ENCODE data around the gene PKNOX2.

Gene PKNOX2

DNA sequence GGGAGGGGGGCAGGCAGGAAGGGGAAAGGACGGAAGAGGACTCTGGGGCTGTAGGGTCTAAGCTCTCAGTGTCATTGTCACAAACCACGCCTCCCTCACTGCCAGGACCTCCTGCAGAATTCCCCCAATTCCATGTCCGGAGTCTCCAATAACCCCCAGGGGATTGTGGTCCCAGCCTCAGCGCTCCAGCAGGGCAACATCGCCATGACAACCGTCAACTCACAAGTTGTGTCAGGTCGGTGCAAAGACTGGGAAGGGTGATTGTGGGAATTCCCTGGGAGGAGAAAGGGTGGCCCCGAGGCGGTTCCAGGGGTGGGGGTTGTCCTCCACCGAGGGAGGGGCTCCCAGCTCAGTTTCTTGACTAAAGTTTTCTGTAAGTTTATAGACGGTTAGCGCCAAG is 245.5 kb downstream of the PKNOX2 start:
- DNase-seq (ENCODE audit: low read depth): no peak

- DNase-seq (ENCODE audit: low read depth): no peak
Observed at GRCh38 chr11:125412177-125412496, 247.6 kb downstream of the PKNOX2 start.

- no peak for DNase-seq (ENCODE audit: low read depth)
Observed at GRCh38 chr11:125412509-125412908, 248.0 kb downstream of the PKNOX2 start.

DNA sequence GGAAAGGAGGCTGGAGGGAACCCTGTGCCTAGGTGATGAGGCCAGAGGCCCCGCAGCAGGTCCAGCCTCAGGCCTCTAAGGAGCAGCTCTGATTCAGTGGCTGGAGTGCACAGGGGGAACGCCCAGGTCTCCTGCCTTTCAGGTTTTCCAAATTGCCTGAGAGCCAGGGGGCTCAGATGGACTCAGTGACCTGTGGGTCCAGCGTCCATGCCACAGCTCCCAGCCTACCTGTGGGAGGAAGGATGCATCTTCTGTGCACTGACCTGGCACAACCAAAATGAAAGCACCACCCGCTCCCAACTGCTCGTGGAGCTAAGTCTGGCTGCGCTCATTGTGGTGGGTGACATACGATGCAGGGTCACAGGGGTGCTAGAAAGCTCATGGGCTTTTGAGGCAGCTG is 248.7 kb downstream of the PKNOX2 start:
- DNase-seq (ENCODE audit: low read depth): no peak

DNA sequence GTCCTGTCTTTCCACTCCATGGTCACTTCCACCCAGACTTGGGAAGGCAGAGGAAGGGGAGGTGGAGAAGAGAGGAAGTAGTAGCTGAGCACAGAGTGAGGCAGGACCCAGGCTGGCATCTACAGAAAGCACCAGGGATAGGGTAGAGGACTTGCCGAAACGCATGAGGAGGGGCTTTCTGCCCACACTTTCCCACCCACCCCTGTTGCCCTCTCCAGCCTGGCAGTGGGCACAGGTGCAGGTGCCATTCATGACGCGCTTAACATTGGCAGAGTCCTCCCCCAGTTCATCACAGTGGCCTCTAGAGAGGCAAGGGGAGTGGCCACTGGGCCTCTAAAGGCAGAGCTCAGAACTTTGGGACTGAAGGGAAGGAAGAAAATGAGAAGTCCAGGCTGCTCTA is 249.6 kb downstream of the PKNOX2 start:
- DNase-seq (ENCODE audit: low read depth): no peak

DNA sequence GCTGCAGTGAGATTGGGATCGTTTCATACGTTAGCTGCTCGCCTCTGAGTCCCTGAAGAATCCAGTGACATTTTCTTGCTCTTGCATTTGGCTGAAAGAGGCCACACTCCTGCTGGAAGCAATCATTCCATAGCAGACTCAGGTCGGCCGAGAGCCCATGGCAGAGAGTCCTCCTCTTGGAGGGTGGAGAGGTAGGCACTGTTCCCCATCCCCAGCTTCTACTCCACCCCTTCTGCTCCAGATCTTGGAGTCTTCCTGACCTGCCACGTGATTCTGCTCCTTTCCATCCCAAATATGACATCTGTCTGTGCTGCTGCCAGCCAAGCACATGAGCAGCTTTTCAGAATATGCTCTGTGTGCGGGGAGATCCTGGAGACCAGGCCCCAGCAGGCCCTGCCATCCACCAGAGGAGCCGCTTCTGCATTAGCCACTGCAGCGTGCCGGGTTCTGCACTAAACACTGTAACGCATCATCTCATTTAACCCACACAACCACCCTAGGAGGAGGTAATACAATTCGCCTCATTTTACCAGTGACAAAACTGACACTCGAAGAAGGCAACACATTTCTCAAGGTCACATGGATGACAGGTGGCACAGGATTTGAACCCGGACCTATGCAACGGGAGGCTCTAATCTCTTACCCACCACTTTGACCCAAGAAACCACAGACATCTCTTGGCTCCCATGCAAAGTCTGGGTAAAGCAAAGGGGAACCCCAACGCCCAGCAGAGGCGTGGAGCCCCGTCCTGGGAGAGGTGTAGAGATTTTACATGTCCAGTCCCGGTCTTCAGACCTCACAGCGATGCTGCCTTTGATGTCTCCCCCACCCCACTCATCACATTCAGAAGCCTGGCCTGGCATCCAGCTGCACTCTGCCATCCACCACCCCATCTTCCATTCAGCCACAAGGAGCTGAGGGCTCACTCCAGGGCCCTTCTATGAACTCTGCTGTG is 252.7 kb downstream of the PKNOX2 start:
- DNase-seq (ENCODE audit: low read depth): no peak

DNA sequence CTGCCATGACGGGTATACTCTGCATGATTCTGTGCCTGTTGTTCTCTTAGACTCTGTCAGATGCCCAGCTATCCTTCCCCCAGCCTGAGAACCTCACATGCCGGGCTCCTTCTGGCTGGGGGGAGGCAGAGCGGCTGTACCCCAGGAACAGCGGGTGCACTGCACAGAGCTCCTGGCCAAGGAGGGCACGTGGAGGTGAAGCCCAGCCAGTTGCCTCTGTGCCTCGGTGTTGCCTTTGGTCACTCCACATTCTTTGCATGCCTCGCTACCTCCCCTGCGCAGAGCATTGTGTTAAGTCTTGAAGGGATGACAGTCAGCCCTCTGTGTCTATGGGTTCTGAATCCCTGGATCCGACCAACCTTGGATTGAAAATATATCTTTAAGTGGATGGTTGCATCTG is 253.8 kb downstream of the PKNOX2 start:
- DNase-seq (ENCODE audit: low read depth): no peak

- DNase-seq (ENCODE audit: low read depth): no peak
Observed at GRCh38 chr11:125422681-125423080, 258.1 kb downstream of the PKNOX2 start.

DNA sequence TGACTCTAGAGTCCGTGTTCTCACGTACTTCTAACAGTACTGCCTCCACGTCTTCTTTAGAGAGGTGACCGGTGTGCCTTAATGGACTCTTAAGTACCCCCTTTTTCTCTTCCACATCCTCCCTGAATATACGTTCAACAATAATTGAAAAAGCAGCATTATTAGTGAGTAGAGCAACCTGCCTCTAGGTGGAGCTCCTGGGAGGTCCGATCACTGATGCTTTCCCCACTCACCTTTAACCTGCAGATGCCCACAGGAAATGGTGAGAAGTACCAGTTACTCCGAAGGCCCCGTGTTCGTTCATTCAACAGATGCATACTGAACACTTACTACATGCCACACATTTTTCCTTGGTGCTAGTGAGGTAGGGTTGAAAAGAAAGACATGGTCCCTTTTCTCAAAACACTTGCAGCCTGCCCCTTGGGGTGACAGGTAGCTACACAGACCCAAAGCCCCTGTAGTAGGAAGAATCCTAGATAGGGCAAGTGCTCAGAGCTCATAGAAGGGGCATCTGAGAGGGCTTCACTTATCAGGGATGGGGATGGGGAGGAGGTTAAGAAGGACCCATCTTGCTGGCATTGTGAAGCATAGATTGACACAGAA is 258.8 kb downstream of the PKNOX2 start:
- DNase-seq (ENCODE audit: low read depth): no peak

- DNase-seq (ENCODE audit: low read depth): no peak
Observed at GRCh38 chr11:125425601-125426000, 261.1 kb downstream of the PKNOX2 start.

GRCh38 chr11:125426818-125427528 is 262.4 kb downstream of the PKNOX2 start:
- no peak for DNase-seq (ENCODE audit: low read depth)

- DNase-seq (ENCODE audit: low read depth): no peak
Observed at GRCh38 chr11:125428486-125429173, 264.1 kb downstream of the PKNOX2 start.

DNA sequence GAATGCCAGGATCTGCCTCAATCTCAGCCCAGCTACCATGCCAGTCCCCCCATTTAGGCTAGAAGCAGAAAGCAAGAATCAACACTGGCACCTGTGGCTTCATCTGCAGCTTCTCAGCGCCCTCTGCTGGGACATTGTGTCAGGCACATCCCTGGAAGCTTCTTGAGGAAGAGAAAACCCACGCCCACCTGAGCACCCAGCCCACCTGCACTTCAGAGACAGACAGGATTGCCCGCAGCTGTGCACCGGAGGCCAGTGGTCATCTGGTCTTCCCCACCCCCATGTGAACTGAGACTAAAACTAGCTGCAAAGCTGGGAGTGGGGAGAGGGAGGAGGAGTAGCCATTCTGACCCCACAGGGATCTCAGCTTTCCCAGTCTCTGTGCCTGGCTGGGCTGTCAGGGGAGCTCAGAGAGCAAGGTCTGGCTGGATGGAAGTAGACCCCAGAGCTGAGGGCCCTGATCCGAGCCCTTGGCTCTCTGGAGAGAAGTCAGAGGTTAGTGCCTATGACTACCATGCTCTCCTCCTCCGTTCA is 264.7 kb downstream of the PKNOX2 start:
- DNase-seq (ENCODE audit: low read depth): no peak

DNA sequence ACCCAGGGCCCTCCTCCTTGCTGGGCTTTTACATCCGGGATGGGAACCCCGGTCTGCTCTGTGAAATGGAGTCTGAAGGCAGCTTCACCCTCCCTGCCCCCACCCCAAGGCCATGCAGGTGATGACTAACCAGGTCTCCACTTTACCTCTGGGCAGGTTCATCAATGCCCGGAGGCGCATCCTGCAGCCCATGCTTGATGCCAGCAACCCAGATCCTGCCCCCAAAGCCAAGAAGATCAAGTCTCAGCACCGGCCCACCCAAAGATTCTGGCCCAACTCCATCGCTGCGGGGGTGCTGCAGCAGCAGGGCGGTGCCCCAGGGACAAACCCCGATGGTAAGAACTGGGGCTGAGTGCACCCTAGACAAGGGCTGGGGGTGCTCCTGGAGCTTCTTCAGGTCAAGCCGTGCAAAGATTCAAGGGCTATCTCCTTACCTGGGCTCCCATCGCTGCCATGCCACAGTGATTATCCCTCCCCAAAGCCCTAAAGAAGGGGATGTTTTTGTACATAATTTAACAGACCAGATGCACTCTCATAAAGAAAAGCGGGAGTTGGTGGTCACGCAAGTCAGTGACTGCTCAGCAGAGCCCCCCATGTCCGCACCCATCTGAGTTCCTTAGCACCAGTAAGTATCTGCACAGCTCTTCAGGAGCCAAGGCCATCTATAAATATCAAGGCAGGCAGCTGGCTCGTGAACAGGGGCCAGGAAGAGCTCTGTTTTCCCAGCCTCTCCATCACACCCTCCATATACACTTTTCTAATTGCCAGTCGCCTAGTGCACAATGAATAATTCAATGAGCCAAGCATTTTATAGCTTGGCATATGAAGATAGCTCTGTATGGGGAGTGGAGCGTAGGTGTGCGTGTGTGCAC is 265.5 kb downstream of the PKNOX2 start:
- DNase-seq (ENCODE audit: low read depth): no peak

DNA sequence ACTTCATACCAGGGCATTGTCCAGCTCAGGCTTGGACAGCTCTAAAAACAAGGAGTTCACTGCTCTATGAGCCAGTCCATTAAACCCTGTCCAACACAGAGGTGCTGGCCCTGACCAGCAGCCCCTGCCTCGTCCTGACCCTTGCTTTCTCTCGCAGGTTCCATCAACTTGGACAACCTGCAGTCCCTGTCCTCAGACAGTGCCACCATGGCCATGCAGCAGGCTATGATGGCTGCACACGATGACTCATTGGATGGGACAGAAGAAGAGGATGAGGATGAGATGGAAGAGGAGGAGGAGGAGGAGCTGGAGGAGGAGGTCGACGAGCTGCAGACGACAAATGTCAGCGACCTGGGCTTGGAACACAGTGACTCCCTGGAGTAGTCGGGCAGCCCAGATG is 266.5 kb downstream of the PKNOX2 start:
- DNase-seq (ENCODE audit: low read depth): no peak

GRCh38 chr11:125431481-125431880 is 266.9 kb downstream of the PKNOX2 start:
- DNase-seq (ENCODE audit: low read depth): no peak

- DNase-seq (ENCODE audit: low read depth): no peak
Observed at GRCh38 chr11:125433454-125434121, 269.0 kb downstream of the PKNOX2 start.

- DNase-seq (ENCODE audit: low read depth): no peak
Observed at GRCh38 chr11:125435461-125436238, 271.1 kb downstream of the PKNOX2 start.

DNA sequence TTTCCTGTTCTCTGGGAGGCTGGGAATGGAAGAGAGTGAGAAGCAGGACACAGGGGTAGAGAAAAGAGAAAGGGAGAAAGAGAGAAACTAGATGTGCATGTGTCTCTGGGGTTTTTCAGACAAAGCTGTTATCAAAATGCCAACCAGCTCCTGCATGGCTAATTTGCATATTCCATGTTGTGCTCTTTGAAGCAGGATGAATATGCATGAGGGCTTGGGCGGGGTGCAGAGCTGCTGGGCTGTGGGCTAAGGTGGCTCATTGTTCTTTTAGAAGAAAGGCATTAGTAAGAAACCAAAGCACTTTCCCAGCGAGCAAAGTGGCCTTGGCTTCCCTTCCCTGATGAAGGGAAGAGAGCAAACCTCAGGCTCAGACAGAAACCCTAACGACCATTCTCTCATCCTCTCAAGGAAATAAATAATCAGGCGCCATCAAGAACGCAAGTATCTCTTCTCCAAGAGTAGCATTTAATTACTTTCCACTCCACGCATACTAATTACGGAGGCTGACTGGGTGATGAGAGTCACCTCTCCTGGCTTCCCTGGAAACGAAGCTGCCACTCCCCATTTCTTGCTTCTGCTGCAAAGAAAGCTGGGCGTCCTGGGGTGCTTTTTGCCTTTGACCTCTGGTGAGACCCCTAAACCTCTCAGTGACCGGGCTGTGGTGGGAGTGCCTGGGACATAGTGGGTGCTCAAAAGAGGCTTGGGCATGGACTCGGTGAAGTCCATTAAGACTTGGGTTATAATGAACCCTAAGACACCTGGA is 277.3 kb downstream of the PKNOX2 start:
- no peak for DNase-seq (ENCODE audit: low read depth)
